ENCODE measurements around the gene KNDC1. TPM values are rescaled to one million over a fixed set of nuclear protein-coding genes. Genes with fewer than 3 reads are reported as not detected.

Gene KNDC1
- total RNA-seq, 6 experiments from 2014 or later: 0.54 to 11.6 (median 8.2) TPM

GRCh38 chr10:133166828-133167692, 7.0 kb downstream of the KNDC1 start:
- WGBS (ENCODE audit: insufficient coverage, low coverage, low lambda C conversion rate, missing lambda C conversion rate): 86% methylated on average over 10 of the region's 66 CpGs
- intact Hi-C loops (cut with DNase I): no loop called here
- Histone ChIP-seq H3K36me3 (no peaks in the 10 kb centered on the region), H3K4me1 (peaks cover 0 to 16% (median 5%) of the 10 kb centered on the region in 4 donors), H3K27ac (no peak overlapping the region), H3K9me3 (no peaks in the 10 kb centered on the region), H3K4me3 (no peak overlapping the region), H3K27me3 (no peaks in the 10 kb centered on the region)
- ATAC-seq: no peak
- no peak for TF ChIP-seq POLR2A (IDR thresholded peaks at IDR 0.05)
- no peak for TF ChIP-seq CTCF (IDR thresholded peaks at IDR 0.05)
- DNase-seq: peak in 1 of 3 donors; percentile 41

GRCh38 chr10:133167693-133168616, 7.9 kb downstream of the KNDC1 start:
- intact Hi-C loops (cut with DNase I): no loop called here
- no peak for ATAC-seq
- TF ChIP-seq POLR2A (IDR thresholded peaks at IDR 0.05): no peak
- no peak for TF ChIP-seq CTCF (IDR thresholded peaks at IDR 0.05)
- H3K27me3 ChIP-seq: no peaks in the 10 kb centered on the region
- no peak overlapping the region for H3K4me3 ChIP-seq
- no peaks in the 10 kb centered on the region for H3K36me3 ChIP-seq
- DNase-seq: peak in 1 of 3 donors; percentile 18
- peaks cover 0 to 7% (median 2%) of the 10 kb centered on the region in 4 donors for H3K4me1 ChIP-seq
- no peaks in the 10 kb centered on the region for H3K9me3 ChIP-seq
- WGBS (ENCODE audit: insufficient coverage, low coverage, low lambda C conversion rate, missing lambda C conversion rate): 76% methylated on average over 4 of the region's 37 CpGs
- H3K27ac ChIP-seq: no peak overlapping the region

- H3K27me3 ChIP-seq: no peaks in the 10 kb centered on the region
- 60% methylated on average over 1 of the region's 14 CpGs for WGBS (ENCODE audit: insufficient coverage, low coverage, low lambda C conversion rate, missing lambda C conversion rate)
- H3K36me3 ChIP-seq: no peaks in the 10 kb centered on the region
Measured at GRCh38 chr10:133168617-133169031, 8.6 kb downstream of the KNDC1 start.

More at GRCh38 chr10:133168617-133169031, 8.6 kb downstream of the KNDC1 start:
- TF ChIP-seq CTCF (IDR thresholded peaks at IDR 0.05): no peak
- TF ChIP-seq POLR2A (IDR thresholded peaks at IDR 0.05): no peak
- peaks cover 0 to under 1% (median 0%) of the 10 kb centered on the region in 4 donors for H3K4me1 ChIP-seq
- intact Hi-C loops (cut with DNase I): no loop called here
- DNase-seq (peak in 1 of 3 donors; percentile 41), ATAC-seq (no peak)
- no peaks in the 10 kb centered on the region for H3K9me3 ChIP-seq
- H3K4me3 ChIP-seq: no peak overlapping the region
- H3K27ac ChIP-seq: no peak overlapping the region

Measured in right lobe of liver (tissue), 6 donors.